ENCODE measurements around the gene NEUROD2.

Gene NEUROD2

GRCh38 chr17:39621523-39622379, 14.0 kb upstream of the NEUROD2 start:
- DNase-seq (ENCODE audit: insufficient read length, low spot score) (peak; percentile 91), FAIRE-seq (peak; percentile 97)

- DNase-seq (ENCODE audit: insufficient read length, low spot score) (no peak), FAIRE-seq (no peak)
These were observed 12.0 kb upstream of the NEUROD2 start for GRCh38 chr17:39619786-39620101.

- DNase-seq (ENCODE audit: insufficient read length, low spot score) (no peak), FAIRE-seq (no peak)
These were observed 11.5 kb upstream of the NEUROD2 start for GRCh38 chr17:39618956-39619785.

GRCh38 chr17:39618246-39618913, 10.7 kb upstream of the NEUROD2 start:
- DNase-seq (ENCODE audit: insufficient read length, low spot score) = peak; percentile 53
- no peak for FAIRE-seq

- peak; percentile 84 for FAIRE-seq
- peak; percentile 79 for DNase-seq (ENCODE audit: insufficient read length, low spot score)
These were observed 9.9 kb upstream of the NEUROD2 start for GRCh38 chr17:39617446-39618245.

- no peak for FAIRE-seq
- no peak for DNase-seq (ENCODE audit: insufficient read length, low spot score)
These were observed 9.4 kb upstream of the NEUROD2 start for GRCh38 chr17:39617100-39617445.

GRCh38 chr17:39615434-39615833, 7.7 kb upstream of the NEUROD2 start:
- FAIRE-seq = no peak

GRCh38 chr17:39614545-39615157, 6.9 kb upstream of the NEUROD2 start:
- FAIRE-seq = no peak
- DNase-seq (ENCODE audit: insufficient read length, low spot score) = no peak

More at GRCh38 chr17:39615434-39615833, 7.7 kb upstream of the NEUROD2 start:
- no peak for DNase-seq (ENCODE audit: insufficient read length, low spot score)

- no peak for DNase-seq (ENCODE audit: insufficient read length, low spot score)
- FAIRE-seq = no peak
These were observed 5.3 kb upstream of the NEUROD2 start for GRCh38 chr17:39612935-39613464.

- no peak for DNase-seq (ENCODE audit: insufficient read length, low spot score)
- peak; percentile 4 for FAIRE-seq
These were observed 4.7 kb upstream of the NEUROD2 start for GRCh38 chr17:39612291-39612894.

- no peak for FAIRE-seq
- no peak for DNase-seq (ENCODE audit: insufficient read length, low spot score)
These were observed 3.8 kb upstream of the NEUROD2 start for GRCh38 chr17:39611401-39612112.

- DNase-seq (ENCODE audit: insufficient read length, low spot score) (no peak), FAIRE-seq (no peak)
These were observed 1.8 kb upstream of the NEUROD2 start for GRCh38 chr17:39609416-39610025.

GRCh38 chr17:39608142-39608981, 642 bp upstream of the NEUROD2 start:
- FAIRE-seq (no peak), DNase-seq (ENCODE audit: insufficient read length, low spot score) (no peak)

GRCh38 chr17:39607057-39607850, 466 bp downstream of the NEUROD2 start:
- no peak for FAIRE-seq
- no peak for DNase-seq (ENCODE audit: insufficient read length, low spot score)

GRCh38 chr17:39606434-39607056, 1.2 kb downstream of the NEUROD2 start:
- no peak for DNase-seq (ENCODE audit: insufficient read length, low spot score)

More at GRCh38 chr17:39606434-39607056, 1.2 kb downstream of the NEUROD2 start:
- FAIRE-seq = peak; percentile 38
